HG03060 (cell line): Measurements from ENCODE around the gene KIAA0513.

ENCODE experiments used
- ATAC-seq: cut with Tn5 transposase; IDR thresholded peaks from one replicate; pipeline ENCODE4 v1.9.1; 2021; ENCODE audit warnings: low read depth, moderate number of reproducible peaks; ENCODE audit not compliant: unreplicated experiment

KIAA0513 gene

GRCh38 chr16:85004587-85005205, 22.9 kb upstream of the KIAA0513 start:
- ATAC-seq, result no peak

- ATAC-seq, result no peak
Observed at GRCh38 chr16:85005285-85006069, 22.1 kb upstream of the KIAA0513 start.

- no peak for ATAC-seq
Observed at GRCh38 chr16:85006639-85007038, 21.0 kb upstream of the KIAA0513 start.

GRCh38 chr16:85007496-85008214, 19.9 kb upstream of the KIAA0513 start:
- no peak for ATAC-seq

GRCh38 chr16:85008271-85008670, 19.3 kb upstream of the KIAA0513 start:
- no peak for ATAC-seq

- ATAC-seq, result peak; percentile 15
Observed at GRCh38 chr16:85010446-85010930, 17.1 kb upstream of the KIAA0513 start.

GRCh38 chr16:85010931-85011845, 16.4 kb upstream of the KIAA0513 start, which contains the start of gene ZDHHC7:
Gene ZDHHC7, minus strand, starts transcription at chr16:85011535. Its CDS starts 20,917 bp downstream, at chr16:84990618.
- peak; percentile 72 for ATAC-seq

GRCh38 chr16:85011846-85012284, 15.7 kb upstream of the KIAA0513 start:
- no peak for ATAC-seq

GRCh38 chr16:85014311-85014710, 13.3 kb upstream of the KIAA0513 start:
- ATAC-seq, result no peak

- ATAC-seq, result no peak
Observed at GRCh38 chr16:85015481-85016187, 12.0 kb upstream of the KIAA0513 start.

GRCh38 chr16:85017151-85017550, 10.4 kb upstream of the KIAA0513 start:
- ATAC-seq, result no peak

GRCh38 chr16:85017633-85018032, 10.0 kb upstream of the KIAA0513 start:
- ATAC-seq, result no peak

- no peak for ATAC-seq
Observed at GRCh38 chr16:85018529-85019236, 8.9 kb upstream of the KIAA0513 start.

GRCh38 chr16:85019659-85020245, 7.8 kb upstream of the KIAA0513 start:
- ATAC-seq, result no peak

GRCh38 chr16:85025781-85026653, 1.6 kb upstream of the KIAA0513 start:
- no peak for ATAC-seq

GRCh38 chr16:85026703-85027102, 892 bp upstream of the KIAA0513 start:
- no peak for ATAC-seq

- no peak for ATAC-seq
Observed at GRCh38 chr16:85027958-85028684, 526 bp downstream of the KIAA0513 start.
